GM18873 (cell line): ENCODE measurements around the gene SIVA1.

Experiments used
- ATAC-seq: cut with Tn5 transposase; IDR thresholded peaks from one replicate; pipeline ENCODE4 v1.9.1; 2021; ENCODE audit warnings: mild to moderate bottlenecking, moderate library complexity, moderate number of reproducible peaks; ENCODE audit not compliant: unreplicated experiment, low FRiP score

SIVA1 gene

DNA sequence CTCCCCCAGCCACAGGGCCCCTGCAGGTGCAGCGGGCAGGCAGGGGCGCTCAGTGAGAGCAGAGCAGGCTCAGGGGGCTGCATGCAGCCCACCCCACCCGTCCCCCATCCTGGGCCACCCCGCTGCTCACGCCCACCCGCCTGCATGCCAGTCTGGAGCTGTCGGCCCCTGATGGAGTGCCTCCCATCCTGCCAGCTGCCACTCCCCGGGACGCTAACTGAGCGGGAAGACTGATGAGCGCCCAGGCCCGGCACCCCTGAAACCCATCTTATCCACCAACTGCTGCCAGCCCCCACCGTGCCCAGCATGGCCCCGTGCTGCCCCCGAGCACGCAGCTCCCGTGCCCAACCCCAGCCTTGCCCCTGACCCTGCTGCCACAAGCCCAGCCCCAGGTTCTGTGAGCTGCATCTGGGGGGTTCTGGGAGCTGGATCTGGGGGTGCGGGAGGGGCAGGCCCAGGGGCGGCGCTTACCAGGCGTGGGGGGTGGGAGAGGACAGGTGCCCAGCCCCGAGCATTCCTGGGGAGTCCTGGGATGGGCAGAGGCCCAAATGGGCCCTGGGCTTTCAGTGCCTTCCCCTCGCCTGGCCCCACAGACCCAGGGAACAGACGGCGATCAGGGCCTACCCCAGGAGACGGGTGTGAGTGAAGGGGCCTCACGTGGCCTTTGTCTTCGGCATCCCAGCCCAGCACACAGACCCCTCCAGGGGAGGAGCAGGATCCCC is 29.3 kb downstream of the SIVA1 start:
- ATAC-seq = no peak

- ATAC-seq = no peak
Measured at GRCh38 chr14:104782808-104783139, 29.8 kb downstream of the SIVA1 start.

GRCh38 chr14:104783484-104784217 is 30.7 kb downstream of the SIVA1 start:
- no peak for ATAC-seq

DNA sequence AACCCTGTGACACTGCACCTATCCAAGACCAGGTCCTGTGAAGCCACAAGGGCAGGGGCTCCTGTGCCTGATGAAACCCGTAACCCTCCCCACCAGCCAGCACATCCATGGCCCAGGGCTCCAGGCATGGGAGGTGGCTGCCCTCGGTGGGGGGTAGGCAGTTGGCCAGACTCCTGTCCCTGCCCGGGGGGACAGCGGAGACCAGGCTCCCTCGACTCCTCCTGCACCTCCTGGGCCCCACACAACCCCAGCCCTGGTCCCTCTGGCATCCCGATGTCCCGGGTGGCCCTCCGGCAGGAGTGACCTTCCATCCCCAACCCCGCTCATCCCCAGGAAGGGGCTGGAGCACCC is 31.2 kb downstream of the SIVA1 start:
- ATAC-seq = no peak

DNA sequence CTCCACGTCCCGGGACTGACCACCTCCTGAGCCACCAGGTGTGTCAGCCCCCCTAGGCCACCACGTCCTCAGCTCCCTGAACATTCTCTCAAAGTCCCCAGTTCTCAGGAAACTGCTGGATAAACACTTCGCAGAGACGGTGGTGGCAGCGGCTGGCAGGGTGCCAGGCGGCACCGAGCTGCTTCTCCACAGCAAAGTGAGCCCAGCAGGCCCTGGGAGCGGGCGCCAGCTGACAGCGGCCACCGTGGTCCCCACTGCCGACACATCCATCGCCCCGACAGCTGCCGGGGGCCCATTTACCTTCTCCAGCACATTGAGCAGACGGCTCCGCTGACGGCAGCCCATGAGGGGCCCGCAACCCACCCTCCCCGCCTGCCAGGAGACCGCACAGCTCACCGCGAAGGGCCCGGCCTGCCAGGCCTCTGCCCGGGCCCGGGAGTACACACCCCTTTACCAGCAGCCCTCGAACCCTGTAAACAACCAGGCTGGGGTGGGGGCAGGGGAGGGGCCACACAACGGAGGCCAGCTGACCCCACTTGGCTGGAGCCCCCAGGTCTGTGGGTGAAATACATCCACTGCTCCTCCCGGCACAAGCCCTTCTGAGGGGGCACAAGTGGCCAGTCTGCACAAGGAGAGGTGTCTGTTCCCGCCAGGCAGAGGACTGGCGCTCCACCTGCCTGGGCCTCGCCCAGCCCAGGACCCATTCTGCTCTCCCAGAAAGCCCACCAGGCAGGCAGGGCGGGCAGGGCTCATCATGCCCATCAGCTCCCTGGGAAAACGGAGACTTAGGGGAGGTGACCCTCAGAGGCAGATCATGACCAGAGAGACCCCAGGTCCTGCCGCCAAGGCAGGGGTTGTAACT is 32.1 kb downstream of the SIVA1 start:
- no peak for ATAC-seq

GRCh38 chr14:104785708-104786080 is 32.7 kb downstream of the SIVA1 start:
- no peak for ATAC-seq

DNA sequence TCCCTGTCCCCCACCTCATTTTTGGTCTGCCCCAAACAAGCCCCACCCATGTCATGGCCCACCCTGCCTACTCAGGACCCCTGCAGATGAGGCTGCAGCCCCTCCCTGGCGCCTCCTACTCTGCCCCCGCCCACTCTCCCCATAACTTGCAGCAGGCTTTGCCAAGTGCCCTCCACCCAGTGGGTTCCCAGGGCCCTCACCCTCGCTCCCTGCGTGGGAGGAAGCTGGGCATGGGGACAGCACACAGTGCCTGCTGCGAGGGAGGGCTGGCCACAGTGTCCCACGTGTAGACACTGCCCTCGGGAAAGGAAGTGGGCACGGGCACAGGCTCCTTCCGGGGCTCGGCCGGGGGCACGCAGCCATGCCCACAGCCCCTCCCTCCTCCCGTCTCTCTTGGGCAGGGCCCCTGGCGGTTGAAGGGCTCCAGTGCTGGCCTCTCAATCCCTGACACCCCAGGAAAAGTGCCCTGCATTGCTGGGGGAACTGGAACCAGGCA is 33.2 kb downstream of the SIVA1 start:
- ATAC-seq = no peak

GRCh38 chr14:104786726-104787675 is 34.1 kb downstream of the SIVA1 start:
- ATAC-seq = no peak

- ATAC-seq = no peak
Measured at GRCh38 chr14:104787736-104788135, 34.8 kb downstream of the SIVA1 start.

GRCh38 chr14:104788161-104788818 is 35.3 kb downstream of the SIVA1 start:
- no peak for ATAC-seq

DNA sequence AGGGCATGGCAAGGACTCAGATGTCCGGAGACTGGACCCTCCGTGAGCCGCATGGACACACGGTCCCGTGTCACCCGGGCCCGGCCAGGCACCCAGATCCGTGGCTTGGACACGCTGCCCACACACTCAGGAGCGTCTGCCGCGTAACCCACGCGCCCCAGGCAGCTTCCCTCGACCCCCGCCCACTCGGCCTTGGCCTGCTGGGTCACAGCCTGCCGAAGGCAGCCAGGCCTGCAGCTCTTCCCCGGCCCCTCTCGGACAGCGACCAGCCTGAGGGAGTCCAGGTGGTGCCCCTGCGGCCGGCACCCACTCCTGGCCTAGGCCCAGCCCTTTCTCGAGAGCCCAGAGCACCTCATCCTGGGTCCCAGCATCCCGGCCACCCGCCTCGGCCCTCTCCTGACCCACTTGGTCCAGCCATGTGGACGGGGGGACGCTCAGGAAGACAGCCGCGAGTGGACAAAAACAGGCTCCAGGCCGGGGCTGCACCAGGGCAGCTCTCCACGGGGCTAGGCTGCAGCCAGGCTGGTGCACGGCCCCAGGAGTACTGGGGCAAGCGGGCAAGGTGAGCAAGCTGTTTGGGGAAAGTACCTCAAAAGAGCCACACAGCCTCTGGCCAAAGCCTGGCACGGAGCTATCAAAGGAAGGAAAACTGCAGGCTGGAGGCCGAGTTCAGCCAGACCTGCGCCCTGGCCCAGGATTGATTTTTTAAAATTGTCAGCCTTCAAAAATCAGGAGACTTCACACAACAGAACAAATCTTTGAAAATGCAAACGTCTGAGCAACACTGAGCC is 36.1 kb downstream of the SIVA1 start:
- ATAC-seq = no peak

GRCh38 chr14:104789752-104790743 is 37.1 kb downstream of the SIVA1 start:
- ATAC-seq = no peak

- no peak for ATAC-seq
Measured at GRCh38 chr14:104791425-104791824, 38.5 kb downstream of the SIVA1 start.

DNA sequence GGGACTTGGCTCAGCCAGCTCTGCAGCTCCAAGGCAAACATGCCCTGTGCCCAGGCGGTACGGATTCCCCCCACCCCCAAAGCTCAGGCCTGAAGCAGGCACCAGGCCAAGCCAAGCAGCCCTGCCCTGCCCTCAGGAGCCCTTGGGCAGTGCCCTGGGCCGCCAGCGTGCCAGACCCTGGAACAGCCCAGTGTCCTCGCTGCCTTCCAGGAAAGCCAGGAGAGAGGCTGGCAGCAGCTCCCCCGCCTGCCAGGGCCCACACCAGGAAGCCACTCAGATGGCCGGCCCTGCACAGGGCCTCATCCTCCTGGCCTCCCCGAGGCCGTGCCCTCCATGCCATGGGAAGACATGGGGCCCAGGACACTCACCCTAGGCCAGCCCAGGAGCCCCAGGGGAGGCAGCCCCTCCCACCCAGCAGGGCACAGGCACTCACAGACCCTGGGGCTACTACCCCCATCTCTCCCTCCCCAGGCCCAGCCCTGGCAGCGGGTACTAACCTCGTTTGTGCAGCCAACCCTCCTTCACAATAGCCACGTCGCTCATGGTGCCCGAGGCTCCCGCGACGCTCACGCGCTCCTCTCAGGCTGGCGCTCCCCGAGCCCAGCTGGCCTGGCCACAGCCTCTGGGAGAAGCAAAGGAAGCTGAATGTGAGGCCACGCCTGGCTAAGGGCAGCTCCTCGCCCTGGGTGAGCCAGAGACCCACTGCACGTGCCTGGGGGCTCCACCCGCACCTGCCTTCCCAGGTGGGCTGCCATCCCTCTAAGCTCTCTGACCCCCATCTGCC is 39.3 kb downstream of the SIVA1 start:
- no peak for ATAC-seq

DNA sequence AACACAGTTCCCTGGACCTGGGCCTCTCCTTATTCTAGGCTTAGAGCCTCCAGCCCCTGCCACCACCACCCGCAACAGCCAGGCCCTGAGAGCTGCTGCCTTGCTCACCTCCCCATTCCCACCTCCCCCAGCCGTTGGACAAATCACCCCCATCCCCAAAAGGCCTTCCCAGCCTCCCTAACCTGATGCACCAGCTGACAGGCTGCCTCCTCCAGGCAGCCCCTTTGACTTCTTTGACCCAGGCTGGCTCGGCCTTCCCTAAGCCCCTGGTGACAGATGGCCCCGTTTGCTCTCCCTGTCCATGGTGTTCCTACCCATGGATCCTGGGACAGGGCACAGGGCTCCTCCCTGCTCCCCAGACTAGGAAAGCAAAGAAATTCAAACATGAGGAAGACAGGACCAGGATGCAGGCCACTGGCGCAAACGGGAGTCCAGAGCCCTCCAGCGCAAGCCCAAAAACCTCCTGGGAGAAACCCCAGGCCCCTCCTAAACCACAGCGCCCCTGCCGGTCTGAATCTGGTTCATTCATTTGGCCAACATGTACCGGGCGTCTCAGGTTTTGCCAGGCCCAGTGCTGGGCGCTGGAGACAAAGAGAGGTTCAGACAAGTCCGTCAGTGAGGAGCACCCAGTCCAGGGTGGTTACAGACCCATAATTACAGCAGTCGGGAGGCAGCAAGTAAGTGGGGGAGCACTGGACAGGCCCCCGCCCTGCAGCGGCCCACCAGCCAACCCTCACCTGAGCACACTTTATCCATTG is 40.2 kb downstream of the SIVA1 start:
- no peak for ATAC-seq

DNA sequence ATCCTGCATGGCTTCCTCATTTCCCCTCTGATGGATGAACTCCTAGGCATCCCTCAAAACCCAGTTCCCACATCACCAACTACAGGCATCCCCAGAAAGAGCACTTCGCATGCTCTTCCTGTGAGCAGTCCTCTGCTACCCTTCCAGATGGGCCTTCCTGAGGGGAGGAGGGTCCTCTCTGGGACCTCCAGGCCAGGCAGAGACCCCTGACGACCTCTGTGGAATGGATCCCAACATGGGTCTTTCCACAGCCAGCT is 40.7 kb downstream of the SIVA1 start:
- no peak for ATAC-seq

GRCh38 chr14:104794099-104794498 is 41.2 kb downstream of the SIVA1 start:
- ATAC-seq = no peak
